AG09309 (cell line): ENCODE results near the gene CHMP1A.

ENCODE experiments used
- DNase-seq: peaks from one replicate; pipeline ENCODE4 v3.0.0-alpha.2; 2010; ENCODE audit warnings: low read depth
- H3K4me3 ChIP-seq: 2 replicates; pipeline ENCODE4 v1.5.1; 2011; ENCODE audit warnings: mild to moderate bottlenecking, low read depth, low read length, moderate library complexity; ENCODE audit not compliant: control insufficient read depth
- CTCF ChIP-seq: IDR thresholded peaks from 2 replicates; pipeline ENCODE4 v1.5.1; 2011; ENCODE audit warnings: mild to moderate bottlenecking, low read depth, low read length, inconsistent platforms; ENCODE audit not compliant: insufficient read depth, control insufficient read depth; ENCODE audit errors: missing control alignments

Gene CHMP1A

GRCh38 chr16:89645122-89645521 lies 12.4 kb downstream of the CHMP1A start:
- DNase-seq = no peak
- H3K4me3 ChIP-seq = no peak overlapping the region
- TF ChIP-seq CTCF = no peak

GRCh38 chr16:89643769-89644300 lies 13.7 kb downstream of the CHMP1A start:
- DNase-seq = no peak
- H3K4me3 ChIP-seq = no peak overlapping the region
- TF ChIP-seq CTCF = no peak

GRCh38 chr16:89642574-89642973 lies 14.9 kb downstream of the CHMP1A start:
- no peak for DNase-seq
- no peak overlapping the region for H3K4me3 ChIP-seq
- no peak for TF ChIP-seq CTCF

GRCh38 chr16:89641458-89642119 lies 15.9 kb downstream of the CHMP1A start:
- no peak for DNase-seq
- no peak overlapping the region for H3K4me3 ChIP-seq
- TF ChIP-seq CTCF = no peak

- no peak for TF ChIP-seq CTCF
- no peak for DNase-seq
- H3K4me3 ChIP-seq = no peak overlapping the region
Measured at GRCh38 chr16:89639385-89639784, 18.1 kb downstream of the CHMP1A start.

- H3K4me3 ChIP-seq = no peak overlapping the region
- no peak for TF ChIP-seq CTCF
- DNase-seq = no peak
Measured at GRCh38 chr16:89638455-89638854, 19.1 kb downstream of the CHMP1A start.
